LNCaP clone FGC (cell line): ENCODE data around the gene PRPF40A.
A peak's percentile ranks its signal among the peaks of the same experiment; 100 is the strongest.
"Not testable (repeated sequence)": the region's sequence is repeated elsewhere in the genome, so short reads cannot be mapped to it uniquely, and the experiment has no call there.

Source experiments
- DNase-seq: peaks from one replicate; pipeline ENCODE4 v3.0.0-alpha.2; 2011; ENCODE audit warnings: low read depth
- H3K4me3 ChIP-seq: 2 replicates; pipeline ENCODE4 v1.5.1; 2011; ENCODE audit warnings: mild to moderate bottlenecking, low read depth, low read length, control low read depth
- CTCF ChIP-seq: IDR thresholded peaks from 2 replicates; pipeline ENCODE4 v1.5.1; 2012; ENCODE audit warnings: mild to moderate bottlenecking; ENCODE audit not compliant: control insufficient read depth, insufficient read depth; ENCODE audit errors: extremely low read depth

The PRPF40A gene

GRCh38 chr2:152717228-152718075, at the start of gene PRPF40A:
PRPF40A (minus strand) TSS chr2:152717461; CDS start chr2:152717439, 22 bp downstream.
- no peak for TF ChIP-seq CTCF
- DNase-seq = peak; percentile 93
- peak within 1 kb of the TSS; percentile 79 for H3K4me3 ChIP-seq

- no peak for DNase-seq
- no peak for TF ChIP-seq CTCF
- no peak overlapping the region for H3K4me3 ChIP-seq
Measured at GRCh38 chr2:152766928-152767327, 49.7 kb upstream of the PRPF40A start.

GRCh38 chr2:152763651-152764050, 46.4 kb upstream of the PRPF40A start:
- no peak overlapping the region for H3K4me3 ChIP-seq
- no peak for TF ChIP-seq CTCF
- no peak for DNase-seq

- H3K4me3 ChIP-seq = not testable (repeated sequence)
Measured at GRCh38 chr2:152763208-152763607, 45.9 kb upstream of the PRPF40A start.

GRCh38 chr2:152762202-152762601, 44.9 kb upstream of the PRPF40A start:
- no peak overlapping the region for H3K4me3 ChIP-seq
- no peak for TF ChIP-seq CTCF
- DNase-seq = no peak

More at GRCh38 chr2:152763208-152763607, 45.9 kb upstream of the PRPF40A start:
- not testable (repeated sequence) for DNase-seq

- no peak for DNase-seq
- TF ChIP-seq CTCF = no peak
- no peak overlapping the region for H3K4me3 ChIP-seq
Measured at GRCh38 chr2:152761214-152761613, 44.0 kb upstream of the PRPF40A start.

GRCh38 chr2:152759290-152760072, 42.2 kb upstream of the PRPF40A start:
- no peak for TF ChIP-seq CTCF
- H3K4me3 ChIP-seq = no peak overlapping the region
- no peak for DNase-seq
